GM12891 (cell line): ENCODE data around the gene SHROOM3.

Experiments
- PAX5 ChIP-seq: IDR thresholded peaks from 2 replicates; pipeline ENCODE4 v1.6.1; 2011; ENCODE audit warnings: low read length, moderate library complexity, mild to moderate bottlenecking; ENCODE audit not compliant: insufficient read depth, severe bottlenecking
- POLR2A ChIP-seq: IDR thresholded peaks from 2 replicates; pipeline ENCODE4 v1.6.1; 2011; ENCODE audit warnings: low read depth, low read length, control low read depth
- POLR2AphosphoS5 ChIP-seq: IDR thresholded peaks from 2 replicates; pipeline ENCODE4 v1.6.1; 2011; ENCODE audit warnings: low read depth, low read length, control low read depth
- POU2F2 ChIP-seq: IDR thresholded peaks from 2 replicates; pipeline ENCODE4 v1.6.1; 2011; ENCODE audit warnings: low read depth, mild to moderate bottlenecking, control low read depth, low read length, moderate library complexity
- SPI1 ChIP-seq: IDR thresholded peaks from 2 replicates; pipeline ENCODE4 v1.6.1; 2011; ENCODE audit warnings: low read depth, low read length, control low read depth
- TAF1 ChIP-seq: IDR thresholded peaks from 2 replicates; pipeline ENCODE4 v1.6.1; 2011; ENCODE audit warnings: low read depth, low read length, control low read depth

GRCh38 chr4:76562836-76563453 lies 127.9 kb downstream of the SHROOM3 start:
- TF ChIP-seq POLR2A (no peak), POLR2AphosphoS5 (no peak), TAF1 (no peak), PAX5 (no peak), SPI1 (no peak), POU2F2 (no peak)
